Gastrocnemius medialis (tissue), 4 donors: ENCODE data around the gene DPP10.

Experiments
- CTCF ChIP-seq, 5 experiments: fragments of 450-650 bp in 3 of 5; fragments of 200-600 bp in 2 of 5; sonication (generic) in 2 of 5; IDR thresholded peaks in 4 of 5; conservative IDR thresholded peaks in 1 of 5; 1 replicate in 4 of 5; 2 replicates in 1 of 5; pipeline ENCODE4 v1.5.1; 2016 to 2019; ENCODE audit warnings: antibody characterized with exemption in 5 of 5, mild to moderate bottlenecking in 3 of 5, moderate library complexity in 3 of 5
- POLR2A ChIP-seq, 2 donors: fragments of 450-650 bp; IDR thresholded peaks; one replicate each; pipeline ENCODE4 v1.6.1; 2017; ENCODE audit warnings: antibody characterized with exemption in 2 of 2, mild to moderate bottlenecking in 2 of 2, moderate library complexity in 2 of 2

- TF ChIP-seq CTCF (IDR thresholded peaks at IDR 0.05 in 4 of 5, conservative IDR thresholded peaks at IDR 0.05 in 1 of 5) (no peak), POLR2A (IDR thresholded peaks at IDR 0.05) (no peak)
Observed at GRCh38 chr2:114754907-114755563, 312.6 kb downstream of the DPP10 start.
